HEK293 (cell line): ENCODE data around the gene XIAP.

Experiments used
- GFI1B ChIP-seq: fragments of 450-650 bp; formaldehyde crosslinking; IDR thresholded peaks from 2 replicates; pipeline ENCODE4 v1.5.1; 2016; ENCODE audit warnings: missing biosample characterization, missing genetic modification characterization
- GLI4 ChIP-seq: fragments of 450-650 bp; formaldehyde crosslinking; IDR thresholded peaks from 2 replicates; pipeline ENCODE4 v1.5.1; 2016; ENCODE audit warnings: missing biosample characterization, missing genetic modification characterization
- GLIS2 ChIP-seq: fragments of 450-650 bp; formaldehyde crosslinking; IDR thresholded peaks from 2 replicates; pipeline ENCODE4 v1.5.1; 2016; ENCODE audit warnings: missing biosample characterization, missing genetic modification characterization
- KLF7 ChIP-seq: fragments of 450-650 bp; formaldehyde crosslinking; IDR thresholded peaks from 2 replicates; pipeline ENCODE4 v1.5.1; 2016; ENCODE audit warnings: missing biosample characterization, missing genetic modification characterization, borderline replicate concordance
- MYNN ChIP-seq: fragments of 450-650 bp; formaldehyde crosslinking; IDR thresholded peaks from 2 replicates; pipeline ENCODE4 v1.5.1; 2016; ENCODE audit warnings: missing biosample characterization, missing genetic modification characterization, borderline replicate concordance
- PRDM2 ChIP-seq: fragments of 450-650 bp; formaldehyde crosslinking; IDR thresholded peaks from 2 replicates; pipeline ENCODE4 v1.5.1; 2016; ENCODE audit warnings: missing biosample characterization, missing genetic modification characterization, borderline replicate concordance
- SALL2 ChIP-seq: fragments of 450-650 bp; formaldehyde crosslinking; IDR thresholded peaks from 2 replicates; pipeline ENCODE4 v1.5.0; 2017; ENCODE audit warnings: missing biosample characterization, mild to moderate bottlenecking, missing genetic modification characterization, borderline replicate concordance
- SP2 ChIP-seq: fragments of 450-650 bp; formaldehyde crosslinking; IDR thresholded peaks from 2 replicates; pipeline ENCODE4 v1.5.1; 2016; ENCODE audit warnings: missing biosample characterization, missing genetic modification characterization
- ZEB2 ChIP-seq: fragments of 450-650 bp; formaldehyde crosslinking; IDR thresholded peaks from 2 replicates; pipeline ENCODE4 v1.5.1; 2016; ENCODE audit warnings: missing biosample characterization, missing genetic modification characterization
- ZFHX2 ChIP-seq: fragments of 450-650 bp; formaldehyde crosslinking; conservative IDR thresholded peaks from 2 replicates; pipeline ENCODE4 v1.5.1; 2016; ENCODE audit warnings: missing biosample characterization, missing genetic modification characterization
- ZFP37 ChIP-seq: fragments of 450-650 bp; formaldehyde crosslinking; IDR thresholded peaks from 2 replicates; pipeline ENCODE4 v1.5.1; 2016; ENCODE audit warnings: missing biosample characterization, missing genetic modification characterization
- ZFP69B ChIP-seq: fragments of 450-650 bp; formaldehyde crosslinking; IDR thresholded peaks from 2 replicates; pipeline ENCODE4 v1.5.1; 2016; ENCODE audit warnings: missing biosample characterization, missing genetic modification characterization
- ZNF202 ChIP-seq: fragments of 450-650 bp; formaldehyde crosslinking; IDR thresholded peaks from 2 replicates; pipeline ENCODE4 v1.5.1; 2016; ENCODE audit warnings: missing biosample characterization, missing genetic modification characterization, borderline replicate concordance
- ZNF311 ChIP-seq: fragments of 450-650 bp; formaldehyde crosslinking; IDR thresholded peaks from 2 replicates; pipeline ENCODE4 v1.5.1; 2017; ENCODE audit warnings: missing biosample characterization, missing genetic modification characterization, borderline replicate concordance
- ZNF398 ChIP-seq: fragments of 450-650 bp; formaldehyde crosslinking; IDR thresholded peaks from 2 replicates; pipeline ENCODE4 v1.5.1; 2017; ENCODE audit warnings: missing biosample characterization, missing genetic modification characterization
- ZNF600 ChIP-seq: fragments of 450-650 bp; formaldehyde crosslinking; IDR thresholded peaks from 2 replicates; pipeline ENCODE4 v1.5.1; 2016; ENCODE audit warnings: missing biosample characterization, missing genetic modification characterization
- ZNF621 ChIP-seq: fragments of 450-650 bp; formaldehyde crosslinking; IDR thresholded peaks from 2 replicates; pipeline ENCODE4 v1.5.1; 2017; ENCODE audit warnings: missing biosample characterization, missing genetic modification characterization
- ZNF623 ChIP-seq: fragments of 450-650 bp; formaldehyde crosslinking; IDR thresholded peaks from 2 replicates; pipeline ENCODE4 v1.5.1; 2016; ENCODE audit warnings: missing biosample characterization, missing genetic modification characterization
- ZNF670 ChIP-seq: fragments of 450-650 bp; formaldehyde crosslinking; IDR thresholded peaks from 2 replicates; pipeline ENCODE4 v1.5.1; 2016; ENCODE audit warnings: missing biosample characterization, missing genetic modification characterization, low read depth
- ZNF677 ChIP-seq: fragments of 450-650 bp; IDR thresholded peaks from 2 replicates; pipeline ENCODE4 v1.5.0; 2018; ENCODE audit warnings: missing biosample characterization, mild to moderate bottlenecking, missing genetic modification characterization, moderate library complexity
- ZNF701 ChIP-seq: fragments of 450-650 bp; formaldehyde crosslinking; IDR thresholded peaks from 2 replicates; pipeline ENCODE4 v1.5.1; 2016; ENCODE audit warnings: missing biosample characterization, missing genetic modification characterization
- ZNF843 ChIP-seq: fragments of 450-650 bp; formaldehyde crosslinking; IDR thresholded peaks from 2 replicates; pipeline ENCODE4 v1.5.1; 2016; ENCODE audit warnings: missing biosample characterization, missing genetic modification characterization
- TF ChIP-seq, protein P1 (sequence below): fragments of 450-650 bp; formaldehyde crosslinking; conservative IDR thresholded peaks from 2 replicates; pipeline ENCODE4 v1.5.1; 2016; ENCODE audit warnings: low read depth, missing biosample characterization, missing genetic modification characterization
- TF ChIP-seq, protein P2 (sequence below): fragments of 450-650 bp; formaldehyde crosslinking; IDR thresholded peaks from 2 replicates; pipeline ENCODE4 v1.5.1; 2016; ENCODE audit warnings: missing biosample characterization, missing genetic modification characterization
- TF ChIP-seq, protein P3 (sequence below): fragments of 450-650 bp; formaldehyde crosslinking; IDR thresholded peaks from 2 replicates; pipeline ENCODE4 v1.5.1; 2017; ENCODE audit warnings: missing biosample characterization, missing genetic modification characterization

Gene XIAP

GRCh38 chrX:123959281-123960063, 99.6 kb downstream of the XIAP start (continued):
- TF ChIP-seq ZNF311 (tag by site-specific recombination) (no peak), GLI4 (tag by site-specific recombination) (no peak), GFI1B (tag by site-specific recombination) (no peak), GLIS2 (tag by site-specific recombination) (no peak), ZFP69B (tag by site-specific recombination) (no peak), ZNF621 (no peak), SP2 (tag by site-specific recombination) (peak; percentile 61), ZFP37 (tag by site-specific recombination) (no peak), ZNF670 (tag by site-specific recombination) (no peak), ZNF600 (tag by site-specific recombination) (peak; percentile 75), ZNF623 (tag by site-specific recombination) (no peak), ZNF843 (tag by site-specific recombination) (no peak), ZNF202 (tag by site-specific recombination) (no peak), KLF7 (tag by site-specific recombination) (no peak), MYNN (no peak), ZNF677 (tag by site-specific recombination) (no peak), ZEB2 (tag by site-specific recombination) (no peak), ZNF398 (tag by site-specific recombination) (peak; percentile 77), ZNF701 (tag by site-specific recombination) (no peak), PRDM2 (tag by site-specific recombination) (no peak), SALL2 (tag by site-specific recombination) (no peak), ZFHX2 (tag by site-specific recombination) (peak; percentile 35)
- TF ChIP-seq, protein P1, sequence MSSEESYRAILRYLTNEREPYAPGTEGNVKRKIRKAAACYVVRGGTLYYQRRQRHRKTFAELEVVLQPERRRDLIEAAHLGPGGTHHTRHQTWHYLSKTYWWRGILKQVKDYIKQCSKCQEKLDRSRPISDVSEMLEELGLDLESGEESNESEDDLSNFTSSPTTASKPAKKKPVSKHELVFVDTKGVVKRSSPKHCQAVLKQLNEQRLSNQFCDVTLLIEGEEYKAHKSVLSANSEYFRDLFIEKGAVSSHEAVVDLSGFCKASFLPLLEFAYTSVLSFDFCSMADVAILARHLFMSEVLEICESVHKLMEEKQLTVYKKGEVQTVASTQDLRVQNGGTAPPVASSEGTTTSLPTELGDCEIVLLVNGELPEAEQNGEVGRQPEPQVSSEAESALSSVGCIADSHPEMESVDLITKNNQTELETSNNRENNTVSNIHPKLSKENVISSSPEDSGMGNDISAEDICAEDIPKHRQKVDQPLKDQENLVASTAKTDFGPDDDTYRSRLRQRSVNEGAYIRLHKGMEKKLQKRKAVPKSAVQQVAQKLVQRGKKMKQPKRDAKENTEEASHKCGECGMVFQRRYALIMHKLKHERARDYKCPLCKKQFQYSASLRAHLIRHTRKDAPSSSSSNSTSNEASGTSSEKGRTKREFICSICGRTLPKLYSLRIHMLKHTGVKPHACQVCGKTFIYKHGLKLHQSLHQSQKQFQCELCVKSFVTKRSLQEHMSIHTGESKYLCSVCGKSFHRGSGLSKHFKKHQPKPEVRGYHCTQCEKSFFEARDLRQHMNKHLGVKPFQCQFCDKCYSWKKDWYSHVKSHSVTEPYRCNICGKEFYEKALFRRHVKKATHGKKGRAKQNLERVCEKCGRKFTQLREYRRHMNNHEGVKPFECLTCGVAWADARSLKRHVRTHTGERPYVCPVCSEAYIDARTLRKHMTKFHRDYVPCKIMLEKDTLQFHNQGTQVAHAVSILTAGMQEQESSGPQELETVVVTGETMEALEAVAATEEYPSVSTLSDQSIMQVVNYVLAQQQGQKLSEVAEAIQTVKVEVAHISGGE (tag by site-specific recombination), result peak; percentile 11; the same call in 1 of the 2 replicates
- TF ChIP-seq, protein P2, sequence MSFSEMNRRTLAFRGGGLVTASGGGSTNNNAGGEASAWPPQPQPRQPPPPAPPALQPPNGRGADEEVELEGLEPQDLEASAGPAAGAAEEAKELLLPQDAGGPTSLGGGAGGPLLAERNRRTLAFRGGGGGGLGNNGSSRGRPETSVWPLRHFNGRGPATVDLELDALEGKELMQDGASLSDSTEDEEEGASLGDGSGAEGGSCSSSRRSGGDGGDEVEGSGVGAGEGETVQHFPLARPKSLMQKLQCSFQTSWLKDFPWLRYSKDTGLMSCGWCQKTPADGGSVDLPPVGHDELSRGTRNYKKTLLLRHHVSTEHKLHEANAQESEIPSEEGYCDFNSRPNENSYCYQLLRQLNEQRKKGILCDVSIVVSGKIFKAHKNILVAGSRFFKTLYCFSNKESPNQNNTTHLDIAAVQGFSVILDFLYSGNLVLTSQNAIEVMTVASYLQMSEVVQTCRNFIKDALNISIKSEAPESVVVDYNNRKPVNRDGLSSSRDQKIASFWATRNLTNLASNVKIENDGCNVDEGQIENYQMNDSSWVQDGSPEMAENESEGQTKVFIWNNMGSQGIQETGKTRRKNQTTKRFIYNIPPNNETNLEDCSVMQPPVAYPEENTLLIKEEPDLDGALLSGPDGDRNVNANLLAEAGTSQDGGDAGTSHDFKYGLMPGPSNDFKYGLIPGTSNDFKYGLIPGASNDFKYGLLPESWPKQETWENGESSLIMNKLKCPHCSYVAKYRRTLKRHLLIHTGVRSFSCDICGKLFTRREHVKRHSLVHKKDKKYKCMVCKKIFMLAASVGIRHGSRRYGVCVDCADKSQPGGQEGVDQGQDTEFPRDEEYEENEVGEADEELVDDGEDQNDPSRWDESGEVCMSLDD, result no peak
- TF ChIP-seq, protein P3, sequence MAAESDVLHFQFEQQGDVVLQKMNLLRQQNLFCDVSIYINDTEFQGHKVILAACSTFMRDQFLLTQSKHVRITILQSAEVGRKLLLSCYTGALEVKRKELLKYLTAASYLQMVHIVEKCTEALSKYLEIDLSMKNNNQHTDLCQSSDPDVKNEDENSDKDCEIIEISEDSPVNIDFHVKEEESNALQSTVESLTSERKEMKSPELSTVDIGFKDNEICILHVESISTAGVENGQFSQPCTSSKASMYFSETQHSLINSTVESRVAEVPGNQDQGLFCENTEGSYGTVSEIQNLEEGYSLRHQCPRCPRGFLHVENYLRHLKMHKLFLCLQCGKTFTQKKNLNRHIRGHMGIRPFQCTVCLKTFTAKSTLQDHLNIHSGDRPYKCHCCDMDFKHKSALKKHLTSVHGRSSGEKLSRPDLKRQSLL (tag by site-specific recombination), result no peak
